Trophoblast cell (in vitro differentiated cells and primary cell): ENCODE results near the gene OR51D1.

Experiments
- DNase-seq, 2 donors: peaks; one replicate each; pipeline ENCODE4 v3.0.0-alpha.2; 2016
- H2AFZ ChIP-seq: 2 replicates; pipeline ENCODE4 v1.6.1; 2013; ENCODE audit warnings: low read length, moderate library complexity, mild to moderate bottlenecking; ENCODE audit not compliant: insufficient read depth, poor library complexity
- H2AK5ac ChIP-seq: 2 replicates; pipeline ENCODE4 v1.6.1; 2013; ENCODE audit warnings: mild to moderate bottlenecking, low read length
- H2BK120ac ChIP-seq: 2 replicates; pipeline ENCODE4 v1.6.1; 2013; ENCODE audit warnings: low read length, mild to moderate bottlenecking, moderate library complexity; ENCODE audit not compliant: insufficient read depth, poor library complexity
- H2BK12ac ChIP-seq: 2 replicates; pipeline ENCODE4 v1.6.1; 2013; ENCODE audit warnings: mild to moderate bottlenecking, low read length, moderate library complexity
- H2BK5ac ChIP-seq: 2 replicates; pipeline ENCODE4 v1.6.1; 2013; ENCODE audit warnings: low read length, low read depth, moderate library complexity, mild to moderate bottlenecking; ENCODE audit not compliant: poor library complexity
- H3K14ac ChIP-seq: 2 replicates; pipeline ENCODE4 v1.6.1; 2013; ENCODE audit warnings: mild to moderate bottlenecking, low read length
- H3K18ac ChIP-seq: 2 replicates; pipeline ENCODE4 v1.6.1; 2013; ENCODE audit warnings: mild to moderate bottlenecking, low read length
- H3K23ac ChIP-seq: 2 replicates; pipeline ENCODE4 v1.6.1; 2013; ENCODE audit warnings: low read length
- H3K27ac ChIP-seq: 2 replicates; pipeline ENCODE4 v1.5.1; 2013; ENCODE audit warnings: low read depth, mild to moderate bottlenecking, inconsistent platforms, low read length, moderate library complexity
- H3K27me3 ChIP-seq: 2 replicates; pipeline ENCODE4 v1.6.1; 2013; ENCODE audit warnings: inconsistent platforms, mild to moderate bottlenecking, low read length, moderate library complexity; ENCODE audit not compliant: insufficient read depth
- H3K36me3 ChIP-seq, 2 experiments: 1 replicate in 1 of 2; 2 replicates in 1 of 2; pipeline ENCODE4 v1.6.1; 2013; ENCODE audit warnings: low read length in 2 of 2, mild to moderate bottlenecking in 2 of 2, moderate library complexity in 1 of 2; ENCODE audit not compliant: insufficient read depth in 2 of 2, control insufficient read depth in 1 of 2
- H3K4ac ChIP-seq: 2 replicates; pipeline ENCODE4 v1.6.1; 2013; ENCODE audit warnings: low read depth, mild to moderate bottlenecking, low read length, moderate library complexity
- H3K4me1 ChIP-seq, 2 experiments: 1 replicate in 1 of 2; 2 replicates in 1 of 2; pipeline ENCODE4 v1.6.1; 2013; ENCODE audit warnings: low read length in 2 of 2, mild to moderate bottlenecking in 2 of 2, moderate library complexity in 1 of 2; ENCODE audit not compliant: insufficient read depth in 2 of 2, control insufficient read depth in 1 of 2
- H3K4me2 ChIP-seq: 2 replicates; pipeline ENCODE4 v1.6.1; 2013; ENCODE audit warnings: inconsistent platforms, mild to moderate bottlenecking, low read length, moderate library complexity
- H3K4me3 ChIP-seq: 2 replicates; pipeline ENCODE4 v1.5.1; 2013; ENCODE audit warnings: mild to moderate bottlenecking, low read depth, low read length, inconsistent platforms
- H3K79me1 ChIP-seq: one replicate; pipeline ENCODE4 v1.6.1; 2013; ENCODE audit warnings: low read length
- H3K79me2 ChIP-seq: 2 replicates; pipeline ENCODE4 v1.6.1; 2013; ENCODE audit warnings: low read length, mild to moderate bottlenecking; ENCODE audit not compliant: control insufficient read depth, insufficient read depth, poor library complexity
- H3K9ac ChIP-seq: 2 replicates; pipeline ENCODE4 v1.6.1; 2013; ENCODE audit warnings: mild to moderate bottlenecking, low read length
- H3K9me3 ChIP-seq: 2 replicates; pipeline ENCODE4 v1.6.1; 2013; ENCODE audit warnings: low read depth, mild to moderate bottlenecking, control low read depth, inconsistent platforms, low read length; ENCODE audit not compliant: insufficient read depth
- H4K12ac ChIP-seq: 2 replicates; pipeline ENCODE4 v1.6.1; 2013; ENCODE audit warnings: low read depth, mild to moderate bottlenecking, low read length, moderate library complexity
- H4K8ac ChIP-seq: 2 replicates; pipeline ENCODE4 v1.6.1; 2013; ENCODE audit warnings: low read depth, mild to moderate bottlenecking, low read length, moderate library complexity
- H4K91ac ChIP-seq: one replicate; pipeline ENCODE4 v1.6.1; 2013; ENCODE audit warnings: low read depth, mild to moderate bottlenecking, low read length, moderate library complexity
- WGBS: extraction: QIAGEN DNeasy Blood & Tissue Kit; methylation state at CpG from one replicate; pipeline ENCODE4 v1.1.7; 2013; ENCODE audit warnings: missing lambda C conversion rate; ENCODE audit not compliant: insufficient read length, insufficient coverage; ENCODE audit errors: extremely low coverage; 5-methylcytosine and 5-hydroxymethylcytosine counted together

Gene OR51D1

GRCh38 chr11:4662876-4663275, 25.6 kb downstream of the OR51D1 start:
- Histone ChIP-seq H3K4me3 (no peak overlapping the region), H3K27ac (no peak overlapping the region), H2BK12ac (no peak overlapping the region), H4K12ac (no peak overlapping the region), H3K4me1 (no peaks in the 10 kb centered on the region), H2BK120ac (no peak overlapping the region), H4K91ac (no peak overlapping the region), H2BK5ac (no peak overlapping the region), H2AFZ (no peak overlapping the region), H3K27me3 (no peaks in the 10 kb centered on the region), H3K14ac (no peak overlapping the region), H3K4me2 (no peak overlapping the region), H3K9me3 (peaks cover 2% of the 10 kb centered on the region), H3K36me3 (no peaks in the 10 kb centered on the region), H2AK5ac (no peak overlapping the region), H3K79me1 (no peaks in the 10 kb centered on the region), H3K18ac (no peak overlapping the region), H3K9ac (no peak overlapping the region), H3K23ac (no peak overlapping the region), H3K79me2 (no peaks in the 10 kb centered on the region), H3K4ac (no peak overlapping the region), H4K8ac (no peak overlapping the region)
- no peak for DNase-seq
- no CpG with 5 or more reads among the region's 6 CpGs for WGBS

- Histone ChIP-seq H3K4me1 (no peaks in the 10 kb centered on the region), H2BK120ac (no peak overlapping the region), H3K4me2 (no peak overlapping the region), H3K9ac (no peak overlapping the region), H2BK5ac (no peak overlapping the region), H3K36me3 (no peaks in the 10 kb centered on the region), H2BK12ac (no peak overlapping the region), H3K4me3 (no peak overlapping the region), H2AFZ (no peak overlapping the region), H4K91ac (no peak overlapping the region), H3K23ac (no peak overlapping the region), H3K18ac (no peak overlapping the region), H3K27me3 (no peaks in the 10 kb centered on the region), H3K14ac (no peak overlapping the region), H3K79me1 (no peaks in the 10 kb centered on the region), H2AK5ac (no peak overlapping the region), H4K12ac (no peak overlapping the region), H3K4ac (no peak overlapping the region), H3K9me3 (peaks cover 2% of the 10 kb centered on the region), H4K8ac (no peak overlapping the region), H3K79me2 (no peaks in the 10 kb centered on the region), H3K27ac (no peak overlapping the region)
- no peak for DNase-seq
- WGBS: no CpG with 5 or more reads among the region's 3 CpGs
Measured at GRCh38 chr11:4664183-4664582, 26.9 kb downstream of the OR51D1 start.

GRCh38 chr11:4664786-4665185, 27.5 kb downstream of the OR51D1 start:
- Histone ChIP-seq H2AFZ (no peak overlapping the region), H3K4ac (no peak overlapping the region), H3K36me3 (no peaks in the 10 kb centered on the region), H4K8ac (no peak overlapping the region), H3K79me2 (no peaks in the 10 kb centered on the region), H3K4me1 (no peaks in the 10 kb centered on the region), H2AK5ac (no peak overlapping the region), H3K27ac (no peak overlapping the region), H3K14ac (no peak overlapping the region), H2BK120ac (no peak overlapping the region), H3K4me3 (no peak overlapping the region), H3K23ac (no peak overlapping the region), H3K4me2 (no peak overlapping the region), H2BK5ac (no peak overlapping the region), H3K9ac (no peak overlapping the region), H3K27me3 (no peaks in the 10 kb centered on the region), H3K9me3 (peaks cover 2% of the 10 kb centered on the region), H3K18ac (no peak overlapping the region), H2BK12ac (no peak overlapping the region), H4K91ac (no peak overlapping the region), H4K12ac (no peak overlapping the region), H3K79me1 (no peaks in the 10 kb centered on the region)
- no CpG with 5 or more reads among the region's 3 CpGs for WGBS
- no peak for DNase-seq

GRCh38 chr11:4665424-4665823, 28.1 kb downstream of the OR51D1 start:
- Histone ChIP-seq H2BK120ac (no peak overlapping the region), H3K23ac (no peak overlapping the region), H3K27ac (no peak overlapping the region), H2AFZ (no peak overlapping the region), H3K4me2 (no peak overlapping the region), H4K8ac (no peak overlapping the region), H2AK5ac (no peak overlapping the region), H2BK12ac (no peak overlapping the region), H3K36me3 (no peaks in the 10 kb centered on the region), H4K91ac (no peak overlapping the region), H3K79me1 (no peaks in the 10 kb centered on the region), H3K18ac (no peak overlapping the region), H3K4me3 (no peak overlapping the region), H3K79me2 (no peaks in the 10 kb centered on the region), H3K4me1 (no peaks in the 10 kb centered on the region), H3K9me3 (peaks cover 2% of the 10 kb centered on the region), H4K12ac (no peak overlapping the region), H2BK5ac (no peak overlapping the region), H3K4ac (no peak overlapping the region), H3K14ac (no peak overlapping the region), H3K9ac (no peak overlapping the region), H3K27me3 (no peaks in the 10 kb centered on the region)
- no peak for DNase-seq
- WGBS: no CpG with 5 or more reads among the region's 2 CpGs
